ENCODE measurements around the gene RHBDF1.

- TF ChIP-seq NFYB (CRISPR knock-in tag; conservative IDR thresholded peaks at IDR 0.05; ENCODE audit: low read depth) (no peak), CTCF (IDR thresholded peaks at IDR 0.05) (no peak), NR1H2 (CRISPR knock-in tag; IDR thresholded peaks at IDR 0.05) (no peak), TCF7 (CRISPR knock-in tag; IDR thresholded peaks at IDR 0.05; ENCODE audit: low read depth) (no peak), ZBTB43 (CRISPR knock-in tag; IDR thresholded peaks at IDR 0.05) (no peak), ZNF396 (CRISPR knock-in tag; IDR thresholded peaks at IDR 0.05; ENCODE audit: borderline replicate concordance) (no peak), JUN (CRISPR knock-in tag; IDR thresholded peaks at IDR 0.05) (peak; percentile 82; the same call in 1 of the 2 replicates), ETV6 (CRISPR knock-in tag; IDR thresholded peaks at IDR 0.05) (0 out of 2 replicates have a peak, but pooled peaks have one; percentile 34), ZSCAN18 (CRISPR knock-in tag; IDR thresholded peaks at IDR 0.05) (no peak), MLX (CRISPR knock-in tag; IDR thresholded peaks at IDR 0.05) (no peak), MXD4 (CRISPR knock-in tag; IDR thresholded peaks at IDR 0.05; ENCODE audit: borderline replicate concordance) (no peak), E2F1 (CRISPR knock-in tag; IDR thresholded peaks at IDR 0.05) (no peak)
Observed at GRCh38 chr16:72561-73548, at the start of gene RHBDF1.

Measured in WTC11 (cell line).